ENCODE results near the gene LUC7L2.
A peak's percentile ranks its signal among the peaks of the same experiment; 100 is the strongest.

GRCh38 chr7:139358541-139359365 lies 941 bp upstream of the LUC7L2 start:
- 0 out of 6 replicates have a peak, but pooled peaks of 1 of the 3 experiments have one; percentile 11 for TF ChIP-seq ZBTB11 (CRISPR knock-in tag; IDR thresholded peaks at IDR 0.05)
- no peak for TF ChIP-seq NFYB (IDR thresholded peaks at IDR 0.05; ENCODE audit: extremely low read depth, insufficient read length)
- no peak for TF ChIP-seq MXI1 (IDR thresholded peaks at IDR 0.05; ENCODE audit: low read depth, low read length)
